Testis (tissue), 2 donors: Measurements from ENCODE around the gene MYOM1.

ENCODE experiments used
- POLR2A ChIP-seq: fragments of 450-650 bp; IDR thresholded peaks from one replicate; pipeline ENCODE4 v1.6.1; 2017; ENCODE audit warnings: antibody characterized with exemption, mild to moderate bottlenecking, moderate library complexity
- TF ChIP-seq, protein P1 (sequence below), 3 experiments: fragments of 450-650 bp in 2 of 3; fragments of 200-600 bp in 1 of 3; sonication (generic) in 1 of 3; IDR thresholded peaks; one replicate each; pipeline ENCODE4 v1.5.1; 2016 to 2019; ENCODE audit warnings: antibody characterized with exemption in 3 of 3, mild to moderate bottlenecking in 2 of 3, moderate library complexity in 1 of 3

- TF ChIP-seq, protein P1, sequence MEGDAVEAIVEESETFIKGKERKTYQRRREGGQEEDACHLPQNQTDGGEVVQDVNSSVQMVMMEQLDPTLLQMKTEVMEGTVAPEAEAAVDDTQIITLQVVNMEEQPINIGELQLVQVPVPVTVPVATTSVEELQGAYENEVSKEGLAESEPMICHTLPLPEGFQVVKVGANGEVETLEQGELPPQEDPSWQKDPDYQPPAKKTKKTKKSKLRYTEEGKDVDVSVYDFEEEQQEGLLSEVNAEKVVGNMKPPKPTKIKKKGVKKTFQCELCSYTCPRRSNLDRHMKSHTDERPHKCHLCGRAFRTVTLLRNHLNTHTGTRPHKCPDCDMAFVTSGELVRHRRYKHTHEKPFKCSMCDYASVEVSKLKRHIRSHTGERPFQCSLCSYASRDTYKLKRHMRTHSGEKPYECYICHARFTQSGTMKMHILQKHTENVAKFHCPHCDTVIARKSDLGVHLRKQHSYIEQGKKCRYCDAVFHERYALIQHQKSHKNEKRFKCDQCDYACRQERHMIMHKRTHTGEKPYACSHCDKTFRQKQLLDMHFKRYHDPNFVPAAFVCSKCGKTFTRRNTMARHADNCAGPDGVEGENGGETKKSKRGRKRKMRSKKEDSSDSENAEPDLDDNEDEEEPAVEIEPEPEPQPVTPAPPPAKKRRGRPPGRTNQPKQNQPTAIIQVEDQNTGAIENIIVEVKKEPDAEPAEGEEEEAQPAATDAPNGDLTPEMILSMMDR (IDR thresholded peaks at IDR 0.05): no peak
- TF ChIP-seq POLR2A: no peak
These were observed 152.6 kb downstream of the MYOM1 start for GRCh38 chr18:3067165-3067661.
